ENCODE results near the gene HEBP2. TPM values are rescaled to one million over a fixed set of nuclear protein-coding genes. Genes with fewer than 3 reads are reported as not detected.

HEBP2 gene
- total RNA-seq, 4 donors from 2014 or later, result 37.0 to 80.0 (median 58.0) TPM

DNA sequence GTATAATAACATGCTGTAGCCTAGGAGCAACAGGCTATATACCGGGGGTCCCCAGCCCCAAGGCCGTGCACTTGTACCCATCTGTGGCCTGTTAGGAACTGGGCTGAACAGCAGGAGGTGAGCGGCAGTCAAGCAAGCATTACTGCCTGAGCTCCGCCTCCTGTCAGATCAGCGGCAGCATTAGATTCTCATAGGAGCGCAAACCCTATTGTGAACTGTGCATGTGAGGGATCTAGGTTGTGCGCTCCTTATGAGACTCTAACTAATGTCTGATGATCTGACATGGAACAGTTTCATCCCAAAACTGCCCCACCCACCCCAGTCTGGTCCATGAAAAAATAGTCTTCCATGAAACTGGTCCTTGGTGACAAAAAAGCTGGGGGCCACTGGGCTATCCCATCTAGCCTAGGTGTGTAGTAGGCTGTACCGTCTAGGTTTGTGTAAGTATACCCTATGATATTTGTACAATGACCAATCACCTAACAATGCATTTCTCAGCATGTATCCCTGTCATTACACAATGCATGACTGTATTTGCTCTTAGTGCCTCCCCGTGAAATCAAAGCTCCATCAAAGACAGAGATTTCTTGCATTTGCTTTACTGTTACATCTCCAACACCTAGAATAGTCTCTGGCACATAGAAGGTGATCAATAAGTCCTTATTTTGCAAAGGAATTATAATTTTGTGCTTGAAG is 64.4 kb downstream of the HEBP2 start:
- no peaks in the 10 kb centered on the region for H3K36me3 ChIP-seq
- H3K4me3 ChIP-seq (replicated peaks in 1 of 3), result no peak overlapping the region
- WGBS, 2 donors, result 95 to 96% methylated on average over 9 of the region's 9 CpGs
- intact Hi-C loops (cut with DNase I), result no loop called here
- no peaks in the 10 kb centered on the region for H3K4me1 ChIP-seq
- no peaks in the 10 kb centered on the region for H3K9me3 ChIP-seq
- no peaks in the 10 kb centered on the region for H3K27me3 ChIP-seq
- no peak overlapping the region for H3K27ac ChIP-seq
- no peak for DNase-seq
- TF ChIP-seq POLR2A (IDR thresholded peaks at IDR 0.05), result no peak
- TF ChIP-seq, protein P1, sequence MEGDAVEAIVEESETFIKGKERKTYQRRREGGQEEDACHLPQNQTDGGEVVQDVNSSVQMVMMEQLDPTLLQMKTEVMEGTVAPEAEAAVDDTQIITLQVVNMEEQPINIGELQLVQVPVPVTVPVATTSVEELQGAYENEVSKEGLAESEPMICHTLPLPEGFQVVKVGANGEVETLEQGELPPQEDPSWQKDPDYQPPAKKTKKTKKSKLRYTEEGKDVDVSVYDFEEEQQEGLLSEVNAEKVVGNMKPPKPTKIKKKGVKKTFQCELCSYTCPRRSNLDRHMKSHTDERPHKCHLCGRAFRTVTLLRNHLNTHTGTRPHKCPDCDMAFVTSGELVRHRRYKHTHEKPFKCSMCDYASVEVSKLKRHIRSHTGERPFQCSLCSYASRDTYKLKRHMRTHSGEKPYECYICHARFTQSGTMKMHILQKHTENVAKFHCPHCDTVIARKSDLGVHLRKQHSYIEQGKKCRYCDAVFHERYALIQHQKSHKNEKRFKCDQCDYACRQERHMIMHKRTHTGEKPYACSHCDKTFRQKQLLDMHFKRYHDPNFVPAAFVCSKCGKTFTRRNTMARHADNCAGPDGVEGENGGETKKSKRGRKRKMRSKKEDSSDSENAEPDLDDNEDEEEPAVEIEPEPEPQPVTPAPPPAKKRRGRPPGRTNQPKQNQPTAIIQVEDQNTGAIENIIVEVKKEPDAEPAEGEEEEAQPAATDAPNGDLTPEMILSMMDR (IDR thresholded peaks at IDR 0.05), result no peak

Small RNAs within 50 kb of the gene (microRNA-seq; reads per million reads assigned to microRNA genes)
- not detected for gene MIR3145

Small RNAs within 50 kb of the gene (small RNA-seq; reads per million reads assigned to genes)
- gene AL031003.1 (not detected), gene AL391669.1 (not detected), gene MIR3145 (not detected)

Other genes starting within 250 kb of the HEBP2 start
- gene ARFGEF3, start 242.3 kb upstream of the HEBP2 start, total RNA-seq, result 1 to 10 TPM; 2.4 to 7.2 (median 4.4) TPM
- not detected for gene PBOV1, start 185.7 kb upstream of the HEBP2 start, total RNA-seq
- gene SMIM28, start 26.3 kb upstream of the HEBP2 start, total RNA-seq, result not detected
- gene NHSL1, start 95.3 kb downstream of the HEBP2 start, total RNA-seq, result 10 to 100 TPM in 2 of 4 donors, 1 to 10 TPM in 2; 5.0 to 13.9 (median 8.6) TPM

Measured in thyroid gland (tissue), 4 donors.